ENCODE data around the gene CCBE1.

CCBE1 gene

DNA sequence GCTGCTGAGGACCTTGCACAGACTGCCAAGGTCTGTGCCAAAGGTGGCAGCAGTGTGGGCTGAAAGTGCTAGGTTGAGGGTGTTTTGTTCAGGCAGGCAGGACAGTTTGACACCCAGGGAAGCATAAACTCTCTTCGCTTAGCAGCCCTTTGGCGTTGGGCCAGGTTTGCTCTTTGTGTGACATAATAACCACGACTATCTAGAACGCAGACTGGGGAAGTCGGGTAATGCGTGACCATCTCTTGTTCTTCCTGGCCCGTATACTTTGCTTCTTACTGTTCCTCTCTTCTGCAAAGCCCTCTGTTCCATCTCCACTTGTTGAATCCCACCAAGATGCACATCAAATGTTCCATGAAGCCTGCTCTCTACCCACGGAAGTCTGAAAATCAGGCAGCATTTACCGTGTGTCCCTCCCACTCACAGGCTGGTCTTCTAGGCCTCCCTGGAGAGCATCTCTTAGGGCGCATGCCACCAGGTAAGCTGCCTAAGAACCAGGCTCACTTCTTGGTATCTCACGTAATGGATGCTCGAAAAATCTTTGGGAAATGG lies 241.4 kb downstream of the CCBE1 start:
- Histone ChIP-seq H2BK120ac (ENCODE audit: insufficient read depth, low read length, poor library complexity) (peak overlapping the region; percentile 81), H2AK5ac (ENCODE audit: low read length) (peak overlapping the region; percentile 42), H3K4me2 (ENCODE audit: low read length) (no peak overlapping the region), H3K4ac (ENCODE audit: low read depth, low read length) (peak overlapping the region; percentile 31), H4K8ac (ENCODE audit: low read depth, low read length) (peak overlapping the region; percentile 47), H3K9me3 (ENCODE audit: insufficient read depth, low read depth, low read length) (no peaks in the 10 kb centered on the region), H3K23ac (ENCODE audit: low read length) (no peak overlapping the region), H3K4me1 (ENCODE audit: control insufficient read depth in 1 of 2, insufficient read depth in 2 of 2, low read length in 2 of 2) (peaks cover 22 to 27% of the 10 kb centered on the region in 2 experiments), H2AFZ (ENCODE audit: insufficient read depth, low read length, poor library complexity) (peak overlapping the region; percentile 17), H4K12ac (ENCODE audit: low read depth, low read length) (no peak overlapping the region), H3K14ac (ENCODE audit: low read length) (peak overlapping the region; percentile 60), H3K27me3 (ENCODE audit: insufficient read depth, low read length) (no peaks in the 10 kb centered on the region), H3K27ac (ENCODE audit: low read depth, low read length) (peak overlapping the region; percentile 62), H3K79me2 (ENCODE audit: control insufficient read depth, insufficient read depth, low read length, poor library complexity) (peaks cover 1% of the 10 kb centered on the region), H3K18ac (ENCODE audit: low read length) (peak overlapping the region; percentile 47), H2BK12ac (ENCODE audit: low read length) (peak overlapping the region; percentile 68), H4K91ac (ENCODE audit: low read depth, low read length) (peak overlapping the region; percentile 87), H3K36me3 (ENCODE audit: control insufficient read depth in 1 of 2, insufficient read depth in 2 of 2, low read length in 2 of 2) (no peaks in the 10 kb centered on the region), H3K79me1 (ENCODE audit: low read length) (peaks cover 13% of the 10 kb centered on the region), H3K4me3 (ENCODE audit: low read depth, low read length) (no peak overlapping the region), H3K9ac (ENCODE audit: low read length) (no peak overlapping the region), H2BK5ac (ENCODE audit: low read depth, low read length, poor library complexity) (peak overlapping the region; percentile 81)
- WGBS (ENCODE audit: extremely low coverage, insufficient coverage, insufficient read length): no CpG with 5 or more reads among the region's 12 CpGs
- no peak for DNase-seq

GRCh38 chr18:59454909-59455727 lies 242.1 kb downstream of the CCBE1 start:
- WGBS (ENCODE audit: extremely low coverage, insufficient coverage, insufficient read length): no CpG with 5 or more reads among the region's 13 CpGs

DNA sequence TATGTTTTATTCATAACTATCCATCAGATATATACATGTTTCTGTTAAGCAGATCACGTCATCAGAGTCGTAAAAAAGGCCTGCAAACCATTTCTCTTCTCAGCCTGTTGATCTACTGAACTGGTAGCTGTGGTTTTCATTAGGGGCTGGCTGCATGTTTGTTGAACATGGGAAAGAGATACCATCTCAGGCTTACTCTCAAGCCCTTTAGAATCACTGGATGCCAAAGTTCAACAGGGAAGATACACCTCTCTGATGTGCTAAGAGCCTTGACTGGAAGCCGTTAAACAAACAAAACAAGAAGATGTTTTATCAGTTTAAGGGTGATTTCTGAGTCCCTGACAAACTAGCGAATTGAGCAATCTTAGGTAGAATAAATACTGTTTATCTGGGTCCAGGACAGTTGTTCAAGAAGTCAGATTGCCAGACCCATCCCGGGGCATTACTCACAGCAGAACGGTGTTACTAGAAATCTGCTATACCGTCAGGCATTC lies 243.7 kb downstream of the CCBE1 start:
- peak overlapping the region; percentile 20 for H3K27ac ChIP-seq (ENCODE audit: low read depth, low read length)
- no peak overlapping the region for H3K14ac ChIP-seq (ENCODE audit: low read length)
- peaks cover 11% of the 10 kb centered on the region for H3K79me1 ChIP-seq (ENCODE audit: low read length)
- H3K4me2 ChIP-seq (ENCODE audit: low read length): peak overlapping the region; percentile 14
- H4K91ac ChIP-seq (ENCODE audit: low read depth, low read length): no peak overlapping the region
- peaks cover 1% of the 10 kb centered on the region for H3K79me2 ChIP-seq (ENCODE audit: control insufficient read depth, insufficient read depth, low read length, poor library complexity)
- DNase-seq: no peak
- no peak overlapping the region for H2AK5ac ChIP-seq (ENCODE audit: low read length)
- H3K9ac ChIP-seq (ENCODE audit: low read length): no peak overlapping the region
- no CpG with 5 or more reads among the region's 7 CpGs for WGBS (ENCODE audit: extremely low coverage, insufficient coverage, insufficient read length)
- no peak overlapping the region for H2BK12ac ChIP-seq (ENCODE audit: low read length)
- H3K36me3 ChIP-seq (ENCODE audit: control insufficient read depth in 1 of 2, insufficient read depth in 2 of 2, low read length in 2 of 2): peaks cover 0 to 2% of the 10 kb centered on the region in 2 experiments
- H3K9me3 ChIP-seq (ENCODE audit: insufficient read depth, low read depth, low read length): no peaks in the 10 kb centered on the region
- no peak overlapping the region for H3K4ac ChIP-seq (ENCODE audit: low read depth, low read length)
- no peak overlapping the region for H2AFZ ChIP-seq (ENCODE audit: insufficient read depth, low read length, poor library complexity)
- H3K23ac ChIP-seq (ENCODE audit: low read length): no peak overlapping the region
- no peak overlapping the region for H2BK120ac ChIP-seq (ENCODE audit: insufficient read depth, low read length, poor library complexity)
- H2BK5ac ChIP-seq (ENCODE audit: low read depth, low read length, poor library complexity): no peak overlapping the region
- H3K18ac ChIP-seq (ENCODE audit: low read length): no peak overlapping the region
- no peak overlapping the region for H3K4me3 ChIP-seq (ENCODE audit: low read depth, low read length)
- peaks cover 20 to 24% of the 10 kb centered on the region in 2 experiments for H3K4me1 ChIP-seq (ENCODE audit: control insufficient read depth in 1 of 2, insufficient read depth in 2 of 2, low read length in 2 of 2)
- H4K12ac ChIP-seq (ENCODE audit: low read depth, low read length): no peak overlapping the region
- H4K8ac ChIP-seq (ENCODE audit: low read depth, low read length): no peak overlapping the region
- H3K27me3 ChIP-seq (ENCODE audit: insufficient read depth, low read length): no peaks in the 10 kb centered on the region

More at GRCh38 chr18:59454909-59455727, 242.1 kb downstream of the CCBE1 start:
- DNase-seq: no peak
- H2AFZ ChIP-seq (ENCODE audit: insufficient read depth, low read length, poor library complexity): peak overlapping the region; percentile 17
- H3K9ac ChIP-seq (ENCODE audit: low read length): no peak overlapping the region
- no peak overlapping the region for H3K4me2 ChIP-seq (ENCODE audit: low read length)
- H3K18ac ChIP-seq (ENCODE audit: low read length): peak overlapping the region; percentile 47
- peaks cover 1% of the 10 kb centered on the region for H3K79me2 ChIP-seq (ENCODE audit: control insufficient read depth, insufficient read depth, low read length, poor library complexity)
- peak overlapping the region; percentile 81 for H2BK120ac ChIP-seq (ENCODE audit: insufficient read depth, low read length, poor library complexity)
- H3K4ac ChIP-seq (ENCODE audit: low read depth, low read length): peak overlapping the region; percentile 31
- H2BK5ac ChIP-seq (ENCODE audit: low read depth, low read length, poor library complexity): peak overlapping the region; percentile 81
- H3K79me1 ChIP-seq (ENCODE audit: low read length): peaks cover 11% of the 10 kb centered on the region
- H3K23ac ChIP-seq (ENCODE audit: low read length): no peak overlapping the region
- H3K4me1 ChIP-seq (ENCODE audit: control insufficient read depth in 1 of 2, insufficient read depth in 2 of 2, low read length in 2 of 2): peaks cover 22 to 27% of the 10 kb centered on the region in 2 experiments
- H4K8ac ChIP-seq (ENCODE audit: low read depth, low read length): peak overlapping the region; percentile 47
- H3K9me3 ChIP-seq (ENCODE audit: insufficient read depth, low read depth, low read length): no peaks in the 10 kb centered on the region
- no peaks in the 10 kb centered on the region for H3K36me3 ChIP-seq (ENCODE audit: control insufficient read depth in 1 of 2, insufficient read depth in 2 of 2, low read length in 2 of 2)
- peak overlapping the region; percentile 87 for H4K91ac ChIP-seq (ENCODE audit: low read depth, low read length)
- peak overlapping the region; percentile 42 for H2AK5ac ChIP-seq (ENCODE audit: low read length)
- H3K4me3 ChIP-seq (ENCODE audit: low read depth, low read length): no peak overlapping the region
- H4K12ac ChIP-seq (ENCODE audit: low read depth, low read length): no peak overlapping the region
- peak overlapping the region; percentile 60 for H3K14ac ChIP-seq (ENCODE audit: low read length)
- H3K27me3 ChIP-seq (ENCODE audit: insufficient read depth, low read length): no peaks in the 10 kb centered on the region
- peak overlapping the region; percentile 62 for H3K27ac ChIP-seq (ENCODE audit: low read depth, low read length)
- peak overlapping the region; percentile 68 for H2BK12ac ChIP-seq (ENCODE audit: low read length)

- H3K9me3 ChIP-seq (ENCODE audit: insufficient read depth, low read depth, low read length): no peaks in the 10 kb centered on the region
- H3K27me3 ChIP-seq (ENCODE audit: insufficient read depth, low read length): no peaks in the 10 kb centered on the region
- no peak overlapping the region for H4K91ac ChIP-seq (ENCODE audit: low read depth, low read length)
- no peak overlapping the region for H3K14ac ChIP-seq (ENCODE audit: low read length)
- no peak overlapping the region for H2BK120ac ChIP-seq (ENCODE audit: insufficient read depth, low read length, poor library complexity)
- no peak overlapping the region for H2AFZ ChIP-seq (ENCODE audit: insufficient read depth, low read length, poor library complexity)
- no peak overlapping the region for H3K27ac ChIP-seq (ENCODE audit: low read depth, low read length)
- peaks cover 6% of the 10 kb centered on the region for H3K79me1 ChIP-seq (ENCODE audit: low read length)
- H3K4me1 ChIP-seq (ENCODE audit: control insufficient read depth in 1 of 2, insufficient read depth in 2 of 2, low read length in 2 of 2): peaks cover 19 to 21% of the 10 kb centered on the region in 2 experiments
- peaks cover 1% of the 10 kb centered on the region for H3K79me2 ChIP-seq (ENCODE audit: control insufficient read depth, insufficient read depth, low read length, poor library complexity)
- no peak overlapping the region for H4K12ac ChIP-seq (ENCODE audit: low read depth, low read length)
- H3K9ac ChIP-seq (ENCODE audit: low read length): no peak overlapping the region
- no peak for DNase-seq
- H2BK5ac ChIP-seq (ENCODE audit: low read depth, low read length, poor library complexity): no peak overlapping the region
- H2BK12ac ChIP-seq (ENCODE audit: low read length): no peak overlapping the region
- no peak overlapping the region for H3K23ac ChIP-seq (ENCODE audit: low read length)
- no peak overlapping the region for H3K18ac ChIP-seq (ENCODE audit: low read length)
- H3K36me3 ChIP-seq (ENCODE audit: control insufficient read depth in 1 of 2, insufficient read depth in 2 of 2, low read length in 2 of 2): peaks cover 2% of the 10 kb centered on the region in 2 experiments
- H2AK5ac ChIP-seq (ENCODE audit: low read length): no peak overlapping the region
- no peak overlapping the region for H4K8ac ChIP-seq (ENCODE audit: low read depth, low read length)
- WGBS (ENCODE audit: extremely low coverage, insufficient coverage, insufficient read length): no CpG with 5 or more reads among the region's 6 CpGs
- no peak overlapping the region for H3K4me3 ChIP-seq (ENCODE audit: low read depth, low read length)
- H3K4me2 ChIP-seq (ENCODE audit: low read length): no peak overlapping the region
- H3K4ac ChIP-seq (ENCODE audit: low read depth, low read length): no peak overlapping the region
Observed at GRCh38 chr18:59451963-59452362, 245.3 kb downstream of the CCBE1 start.
